GM18520 (cell line): Measurements from ENCODE around the gene NDUFAF5.
"Not testable (repeated sequence)": the region's sequence is repeated elsewhere in the genome, so short reads cannot be mapped to it uniquely, and the experiment has no call there.

ENCODE experiments used
- ATAC-seq: cut with Tn5 transposase; IDR thresholded peaks from one replicate; pipeline ENCODE4 v1.9.1; 2021; ENCODE audit not compliant: unreplicated experiment

Gene NDUFAF5

GRCh38 chr20:13784893-13785715 is at the start of gene NDUFAF5, which contains the start of gene ESF1:
TSS of gene NDUFAF5 (plus strand) at chr20:13785028. CDS start at chr20:13785069, 41 bp downstream.
TSS of gene ESF1 (minus strand) at chr20:13784919. CDS start at chr20:13783140, 1,779 bp downstream.
- peak; percentile 97 for ATAC-seq

- no peak for ATAC-seq
These were observed 49.0 kb upstream of the NDUFAF5 start for GRCh38 chr20:13735826-13736225.

GRCh38 chr20:13736436-13737191 is 48.2 kb upstream of the NDUFAF5 start:
- no peak for ATAC-seq

GRCh38 chr20:13738187-13738586 is 46.6 kb upstream of the NDUFAF5 start:
- ATAC-seq: not testable (repeated sequence)

GRCh38 chr20:13739731-13740649 is 44.8 kb upstream of the NDUFAF5 start:
- ATAC-seq: no peak

- no peak for ATAC-seq
These were observed 42.9 kb upstream of the NDUFAF5 start for GRCh38 chr20:13741879-13742278.

- no peak for ATAC-seq
These were observed 40.5 kb upstream of the NDUFAF5 start for GRCh38 chr20:13744352-13744751.

- no peak for ATAC-seq
These were observed 39.0 kb upstream of the NDUFAF5 start for GRCh38 chr20:13745784-13746183.

GRCh38 chr20:13749811-13750210 is 35.0 kb upstream of the NDUFAF5 start:
- ATAC-seq: no peak

GRCh38 chr20:13753436-13754036 is 31.3 kb upstream of the NDUFAF5 start:
- no peak for ATAC-seq

GRCh38 chr20:13755809-13756208 is 29.0 kb upstream of the NDUFAF5 start:
- ATAC-seq: no peak

- ATAC-seq: no peak
These were observed 28.3 kb upstream of the NDUFAF5 start for GRCh38 chr20:13756551-13756950.

- no peak for ATAC-seq
These were observed 25.9 kb upstream of the NDUFAF5 start for GRCh38 chr20:13758884-13759283.

- not testable (repeated sequence) for ATAC-seq
These were observed 24.3 kb upstream of the NDUFAF5 start for GRCh38 chr20:13760451-13760946.

- no peak for ATAC-seq
These were observed 19.5 kb upstream of the NDUFAF5 start for GRCh38 chr20:13765299-13765698.

GRCh38 chr20:13765868-13766416 is 18.9 kb upstream of the NDUFAF5 start:
- ATAC-seq: no peak

GRCh38 chr20:13770141-13770540 is 14.7 kb upstream of the NDUFAF5 start:
- ATAC-seq: no peak

- no peak for ATAC-seq
These were observed 12.9 kb upstream of the NDUFAF5 start for GRCh38 chr20:13771853-13772453.

- ATAC-seq: no peak
These were observed 12.3 kb upstream of the NDUFAF5 start for GRCh38 chr20:13772529-13772928.

- no peak for ATAC-seq
These were observed 9.0 kb upstream of the NDUFAF5 start for GRCh38 chr20:13775867-13776266.
